HCT116 (cell line): Measurements from ENCODE around the gene PRDM7. TPM values are rescaled to one million over a fixed set of nuclear protein-coding genes. Genes with fewer than 3 reads are reported as not detected.

Experiments used
- ATAC-seq: fragments of 200-7000 bp; cut with Tn5 transposase; 2 replicates; pipeline ENCODE4 v1.9.1; 2020; ENCODE audit warnings: mild to moderate bottlenecking, moderate library complexity
- BruUV-seq: library from RNA; stranded (reverse); fragments of 400-500 nt; replicated peaks from 2 replicates; lab custom pipeline; 2021; lab: Mats Ljungman, UMichigan
- CTCF ChIA-PET: fragments of 300-600 bp; sonication (Branson Sonifier 250); formaldehyde crosslinking; loops from one replicate; lab custom pipeline; 2021; ENCODE audit warnings: antibody characterized with exemption; lab: Charles Lee
- POLR2A ChIA-PET: fragments of 300-600, 350-600 bp; sonication (Branson Sonifier 250); formaldehyde crosslinking; loops from one replicate; lab custom pipeline; 2021; ENCODE audit warnings: antibody characterized with exemption; lab: Charles Lee
- RAD21 ChIA-PET, 2 experiments: fragments of 300-600 bp; sonication (Branson Sonifier 250); formaldehyde crosslinking; loops; one replicate each; lab custom pipeline; 2023; ENCODE audit warnings: low total read pairs in 2 of 2; ENCODE audit not compliant: uncharacterized antibody in 2 of 2, unreplicated experiment in 2 of 2, low non-redundant PET in 1 of 2; lab: Charles Lee
- DNase-seq: peaks from one replicate; pipeline ENCODE4 v3.0.0-alpha.2; 2010; ENCODE audit warnings: low read depth, low spot score
- H2AFZ ChIP-seq: fragments of 200-600 bp; shearing (Covaris generic), sonication (generic); 2 replicates; pipeline ENCODE4 v1.6.1; 2017; ENCODE audit warnings: low read depth, mixed run types, mixed read lengths, antibody characterized with exemption, low read length; ENCODE audit not compliant: poor library complexity, severe bottlenecking
- H3K27ac ChIP-seq: 2 replicates; pipeline ENCODE4 v1.5.1; 2012; ENCODE audit warnings: low read depth, low read length
- H3K27me3 ChIP-seq: fragments of 200-600 bp; sonication (generic); 2 replicates; pipeline ENCODE4 v1.6.1; 2016; ENCODE audit warnings: mixed run types, low read length, mixed read lengths; ENCODE audit not compliant: insufficient read depth
- H3K36me3 ChIP-seq, 2 experiments: fragments of 200-500 bp in 1 of 2; fragments of 200-600 bp in 1 of 2; sonication (Bioruptor generic) in 1 of 2; sonication (generic) in 1 of 2; 2 replicates each; pipeline versions ENCODE4 v1.5.1 to v1.6.1; 2014 to 2016; ENCODE audit warnings: low read length in 2 of 2, inconsistent platforms in 1 of 2, mixed read lengths in 1 of 2, mixed run types in 1 of 2; ENCODE audit not compliant: insufficient read depth in 2 of 2, control insufficient read depth in 1 of 2
- H3K4me1 ChIP-seq, 2 experiments: fragments of 200-600 bp in 1 of 2; sonication (generic) in 1 of 2; 2 replicates each; pipeline versions ENCODE4 v1.5.1 to v1.6.1; 2012 to 2017; ENCODE audit warnings: low read length in 2 of 2, inconsistent platforms in 1 of 2, mild to moderate bottlenecking in 1 of 2, mixed read lengths in 1 of 2, mixed run types in 1 of 2, moderate library complexity in 1 of 2; ENCODE audit not compliant: insufficient read depth in 2 of 2, control insufficient read depth in 1 of 2
- H3K4me2 ChIP-seq: fragments of 200-600 bp; sonication (generic); 2 replicates; pipeline ENCODE4 v1.6.1; 2017; ENCODE audit warnings: mixed run types, low read length, mixed read lengths
- H3K4me3 ChIP-seq, 2 experiments: fragments of 200-600 bp in 1 of 2; sonication (generic) in 1 of 2; replicated peaks in 1 of 2; 2 replicates each; pipeline ENCODE4 v1.5.1; 2011 to 2016; ENCODE audit warnings: low read length in 2 of 2, control low read depth in 1 of 2, low read depth in 1 of 2, mild to moderate bottlenecking in 1 of 2, mixed read lengths in 1 of 2, mixed run types in 1 of 2
- H3K79me2 ChIP-seq: fragments of 200-600 bp; sonication (generic); 2 replicates; pipeline ENCODE4 v1.6.1; 2017; ENCODE audit warnings: mild to moderate bottlenecking, mixed run types, low read length, moderate library complexity, mixed read lengths; ENCODE audit not compliant: insufficient read depth
- H3K9ac ChIP-seq: fragments of 200-600 bp; sonication (generic); 2 replicates; pipeline ENCODE4 v1.6.1; 2016; ENCODE audit warnings: low read length, mixed read lengths
- H3K9me2 ChIP-seq: fragments of 200-600 bp; sonication (generic), shearing (Covaris generic); 2 replicates; pipeline ENCODE4 v1.6.1; 2017; ENCODE audit warnings: mixed run types, mild to moderate bottlenecking, moderate library complexity; ENCODE audit not compliant: insufficient read depth
- H3K9me3 ChIP-seq, 2 experiments: fragments of 200-500 bp in 1 of 2; fragments of 200-600 bp in 1 of 2; sonication (Bioruptor generic) in 1 of 2; sonication (generic) in 1 of 2; 2 replicates each; pipeline ENCODE4 v1.6.1; 2014 to 2017; ENCODE audit warnings: low read length in 2 of 2, mixed read lengths in 2 of 2, inconsistent platforms in 1 of 2, low read depth in 1 of 2, mild to moderate bottlenecking in 1 of 2, mixed run types in 1 of 2, moderate library complexity in 1 of 2; ENCODE audit not compliant: control insufficient read depth in 1 of 2, insufficient read depth in 1 of 2
- H4K20me1 ChIP-seq: fragments of 200-600 bp; sonication (generic), shearing (Covaris generic); 2 replicates; pipeline ENCODE4 v1.6.1; 2017; ENCODE audit warnings: mixed run types, mild to moderate bottlenecking, moderate library complexity; ENCODE audit not compliant: insufficient read depth
- CBX3 ChIP-seq: IDR thresholded peaks from 2 replicates; pipeline ENCODE4 v1.6.1; 2012; ENCODE audit warnings: low read depth
- EGR1 ChIP-seq: IDR thresholded peaks from 2 replicates; pipeline ENCODE4 v1.6.1; 2012; ENCODE audit warnings: low read depth
- EZH2phosphoT487 ChIP-seq: fragments of 200-600 bp; IDR thresholded peaks from 2 replicates; pipeline ENCODE4 v1.6.1; 2018; ENCODE audit warnings: antibody characterized with exemption, borderline replicate concordance
- JUND ChIP-seq: IDR thresholded peaks from 2 replicates; pipeline ENCODE4 v1.6.1; 2012
- MAX ChIP-seq: IDR thresholded peaks from 2 replicates; pipeline ENCODE4 v1.6.1; 2012
- RAD21 ChIP-seq: IDR thresholded peaks from 2 replicates; pipeline ENCODE4 v1.6.1; 2012; ENCODE audit warnings: low read depth, mild to moderate bottlenecking
- SIN3A ChIP-seq: IDR thresholded peaks from 2 replicates; pipeline ENCODE4 v1.6.1; 2012; ENCODE audit warnings: low read depth
- SP1 ChIP-seq: IDR thresholded peaks from 2 replicates; pipeline ENCODE4 v1.6.1; 2012; ENCODE audit warnings: low read depth
- YY1 ChIP-seq: IDR thresholded peaks from 2 replicates; pipeline ENCODE4 v1.6.1; 2011; ENCODE audit warnings: low read length, low read depth, moderate library complexity, mild to moderate bottlenecking; ENCODE audit not compliant: insufficient replicate concordance; ENCODE audit errors: extremely low read depth
- ZBTB33 ChIP-seq: IDR thresholded peaks from 2 replicates; pipeline ENCODE4 v1.6.1; 2011; ENCODE audit warnings: mild to moderate bottlenecking, low read length, moderate library complexity; ENCODE audit not compliant: insufficient replicate concordance; ENCODE audit errors: extremely low read depth
- ZFX ChIP-seq: fragments of 450-650 bp; IDR thresholded peaks from 2 replicates; pipeline ENCODE4 v1.6.1; 2017
- ZNF274 ChIP-seq: fragments of 200-500 bp; sonication (Bioruptor generic); IDR thresholded peaks from 2 replicates; pipeline ENCODE4 v1.6.1; 2014; ENCODE audit warnings: mild to moderate bottlenecking, low read depth, low read length, inconsistent platforms
- intact Hi-C: fragments of 100-400 bp; cut with micrococcal nuclease; formaldehyde crosslinking; loops from 2 replicates; pipeline ENCODE4 v1.10.0; 2022
- total RNA-seq: library from RNA; stranded (reverse); gene quantifications from one replicate; pipeline ENCODE4 v1.2.1, GENCODE V29; 2021; ENCODE audit not compliant: unreplicated experiment
- TF ChIP-seq, protein P1 (sequence below): IDR thresholded peaks from 2 replicates; pipeline ENCODE4 v1.6.1; 2012; ENCODE audit warnings: low read depth

Gene PRDM7
- total RNA-seq, 1 experiment from 2014 or later = 0.07 TPM

DNA sequence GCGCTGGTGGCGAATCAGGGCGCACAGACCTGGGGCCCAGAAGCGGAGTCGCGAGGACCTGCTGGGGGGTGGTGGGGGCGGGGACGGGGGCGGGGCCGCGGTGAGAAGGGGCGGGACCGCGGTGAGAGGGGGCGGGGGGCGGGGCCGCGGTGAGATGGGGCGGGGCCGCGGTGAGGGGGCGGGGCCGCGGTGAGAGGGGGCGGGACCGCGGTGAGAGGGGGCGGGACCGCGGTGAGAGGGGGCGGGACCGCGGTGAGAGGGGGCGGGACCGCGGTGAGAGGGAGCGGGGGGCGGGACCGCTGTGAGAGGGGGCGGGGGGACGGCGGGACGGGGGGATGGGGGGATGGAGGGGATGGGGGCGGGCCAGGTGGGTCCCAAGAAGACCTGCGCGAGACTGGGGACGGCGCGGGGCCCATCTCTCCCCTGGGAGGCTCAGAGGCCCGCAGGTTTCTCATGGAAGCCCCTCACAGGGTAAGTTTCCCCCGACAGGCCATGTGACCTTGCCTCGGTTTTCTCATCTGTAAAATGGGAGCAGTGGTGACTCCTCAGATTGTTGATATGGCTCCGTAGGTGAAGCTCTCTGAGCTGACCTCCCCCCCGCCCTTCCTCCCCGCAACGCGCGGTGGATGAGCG, 29.3 kb downstream of the PRDM7 start:
- Histone ChIP-seq H3K9ac (no peak overlapping the region), H3K27me3 (no peaks in the 10 kb centered on the region), H3K9me3 (peaks cover 0 to 6% of the 10 kb centered on the region in 2 experiments; a peak in 1 of 4 replicates), H3K27ac (no peak overlapping the region), H2AFZ (no peak overlapping the region), H3K4me2 (no peak overlapping the region; the same call in 1 of the 2 replicates), H3K4me3 (no peak overlapping the region), H4K20me1 (no peaks in the 10 kb centered on the region), H3K79me2 (no peaks in the 10 kb centered on the region), H3K36me3 (peaks cover 6 to 10% of the 10 kb centered on the region in 2 experiments; a peak in 3 of 4 replicates), H3K4me1 (peaks cover 15 to 37% of the 10 kb centered on the region in 2 experiments), H3K9me2 (no peaks in the 10 kb centered on the region)
- TF ChIP-seq EZH2phosphoT487 = no peak
- CTCF ChIA-PET = no interaction called here
- BruUV-seq = no TSS peak
- POLR2A ChIA-PET = no interaction called here
- intact Hi-C loops = no loop called here
- no peak for DNase-seq
- ATAC-seq = peak; percentile 8; the same call in 1 of the 2 replicates
- RAD21 ChIA-PET = no interaction called here

DNA sequence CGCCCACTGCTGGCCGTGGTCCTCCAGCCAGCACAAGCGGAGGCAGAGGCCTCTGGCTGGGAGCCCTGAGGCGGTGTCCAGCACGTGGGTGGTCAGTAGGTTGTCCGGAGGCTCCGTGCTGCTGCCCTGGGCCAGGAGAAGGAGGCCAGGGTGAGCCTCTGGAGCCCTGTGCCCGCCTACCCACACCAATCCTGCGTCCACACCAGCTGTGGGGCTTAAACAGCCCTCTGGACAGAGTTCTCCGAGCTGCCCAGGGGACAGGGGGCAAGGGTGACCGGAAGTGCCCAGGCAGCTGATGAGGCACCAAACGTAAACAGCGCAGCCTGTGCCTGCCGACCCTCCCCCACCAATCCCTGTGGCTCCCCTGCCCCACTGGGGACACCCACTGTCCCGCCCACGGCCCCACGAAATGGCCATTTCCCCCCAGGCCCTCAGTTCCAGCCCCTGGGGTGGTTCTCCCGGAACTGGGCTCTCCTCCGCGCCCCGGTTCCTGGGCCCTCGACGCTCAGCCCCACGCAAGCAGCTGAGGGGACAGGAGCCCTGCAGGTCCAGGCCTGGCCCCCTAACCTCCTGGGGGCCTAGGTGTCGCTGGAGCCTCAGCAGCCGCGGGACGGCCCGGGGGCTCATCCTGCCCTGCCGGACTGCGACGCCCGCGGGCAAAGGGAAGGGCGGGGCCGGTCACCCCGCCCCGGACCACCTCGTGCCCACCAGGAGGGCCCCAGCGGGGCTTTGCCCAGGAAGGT, 30.0 kb downstream of the PRDM7 start:
- Histone ChIP-seq H3K79me2 (no peaks in the 10 kb centered on the region), H3K4me2 (peak overlapping the region; percentile 24; the same call in 1 of the 2 replicates), H3K4me3 (no peak overlapping the region), H3K9me2 (no peaks in the 10 kb centered on the region), H3K9ac (no peak overlapping the region), H3K27me3 (no peaks in the 10 kb centered on the region), H3K27ac (no peak overlapping the region; the same call in 1 of the 2 replicates), H4K20me1 (no peaks in the 10 kb centered on the region), H3K36me3 (peaks cover 8 to 16% of the 10 kb centered on the region in 2 experiments; a peak in 3 of 4 replicates), H2AFZ (no peak overlapping the region), H3K4me1 (peaks cover 15 to 38% of the 10 kb centered on the region in 2 experiments), H3K9me3 (peaks cover 0 to 6% of the 10 kb centered on the region in 2 experiments; a peak in 1 of 4 replicates)
- ATAC-seq = no peak
- ChIA-PET RAD21 (no interaction called here), POLR2A (no interaction called here), CTCF (no interaction called here)
- intact Hi-C loops = no loop called here
- BruUV-seq = no TSS peak
- no peak for DNase-seq
- TF ChIP-seq JUND = no peak
- no peak for TF ChIP-seq CBX3
- no peak for TF ChIP-seq YY1
- no peak for TF ChIP-seq SP1
- TF ChIP-seq EGR1 = no peak
- TF ChIP-seq ZFX = no peak
- no peak for TF ChIP-seq ZNF274
- TF ChIP-seq, protein P1, sequence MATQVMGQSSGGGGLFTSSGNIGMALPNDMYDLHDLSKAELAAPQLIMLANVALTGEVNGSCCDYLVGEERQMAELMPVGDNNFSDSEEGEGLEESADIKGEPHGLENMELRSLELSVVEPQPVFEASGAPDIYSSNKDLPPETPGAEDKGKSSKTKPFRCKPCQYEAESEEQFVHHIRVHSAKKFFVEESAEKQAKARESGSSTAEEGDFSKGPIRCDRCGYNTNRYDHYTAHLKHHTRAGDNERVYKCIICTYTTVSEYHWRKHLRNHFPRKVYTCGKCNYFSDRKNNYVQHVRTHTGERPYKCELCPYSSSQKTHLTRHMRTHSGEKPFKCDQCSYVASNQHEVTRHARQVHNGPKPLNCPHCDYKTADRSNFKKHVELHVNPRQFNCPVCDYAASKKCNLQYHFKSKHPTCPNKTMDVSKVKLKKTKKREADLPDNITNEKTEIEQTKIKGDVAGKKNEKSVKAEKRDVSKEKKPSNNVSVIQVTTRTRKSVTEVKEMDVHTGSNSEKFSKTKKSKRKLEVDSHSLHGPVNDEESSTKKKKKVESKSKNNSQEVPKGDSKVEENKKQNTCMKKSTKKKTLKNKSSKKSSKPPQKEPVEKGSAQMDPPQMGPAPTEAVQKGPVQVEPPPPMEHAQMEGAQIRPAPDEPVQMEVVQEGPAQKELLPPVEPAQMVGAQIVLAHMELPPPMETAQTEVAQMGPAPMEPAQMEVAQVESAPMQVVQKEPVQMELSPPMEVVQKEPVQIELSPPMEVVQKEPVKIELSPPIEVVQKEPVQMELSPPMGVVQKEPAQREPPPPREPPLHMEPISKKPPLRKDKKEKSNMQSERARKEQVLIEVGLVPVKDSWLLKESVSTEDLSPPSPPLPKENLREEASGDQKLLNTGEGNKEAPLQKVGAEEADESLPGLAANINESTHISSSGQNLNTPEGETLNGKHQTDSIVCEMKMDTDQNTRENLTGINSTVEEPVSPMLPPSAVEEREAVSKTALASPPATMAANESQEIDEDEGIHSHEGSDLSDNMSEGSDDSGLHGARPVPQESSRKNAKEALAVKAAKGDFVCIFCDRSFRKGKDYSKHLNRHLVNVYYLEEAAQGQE = no peak
- no peak for TF ChIP-seq RAD21
- TF ChIP-seq ZBTB33 = no peak
- no peak for TF ChIP-seq MAX
- TF ChIP-seq SIN3A = no peak
